ENCODE results near the gene HGFAC.
"Not testable (repeated sequence)": the region's sequence is repeated elsewhere in the genome, so short reads cannot be mapped to it uniquely, and the experiment has no call there.

- not testable (repeated sequence) for TF ChIP-seq CTCF, POLR2A (IDR thresholded peaks at IDR 0.05)
Measured at GRCh38 chr4:3459156-3459555, 17.4 kb downstream of the HGFAC start.

All from sigmoid colon (tissue), 3 donors.